Mammary epithelial cell (primary cell): ENCODE results near the gene DNAH17.

ENCODE experiments used
- EZH2 ChIP-seq: IDR thresholded peaks from 2 replicates; pipeline ENCODE4 v1.6.1; 2012; ENCODE audit warnings: low read length, inconsistent platforms, borderline replicate concordance
- TF ChIP-seq, protein P1 (sequence below), 2 donors: IDR thresholded peaks in 1 of 2; conservative IDR thresholded peaks in 1 of 2; 2 replicates each; pipeline ENCODE4 v1.5.1; 2011 to 2012; ENCODE audit warnings: inconsistent platforms in 2 of 2, low read length in 2 of 2, mild to moderate bottlenecking in 2 of 2, control low read depth in 1 of 2, low read depth in 1 of 2; ENCODE audit not compliant: insufficient read depth in 1 of 2; ENCODE audit errors: extremely low read depth in 1 of 2

DNA sequence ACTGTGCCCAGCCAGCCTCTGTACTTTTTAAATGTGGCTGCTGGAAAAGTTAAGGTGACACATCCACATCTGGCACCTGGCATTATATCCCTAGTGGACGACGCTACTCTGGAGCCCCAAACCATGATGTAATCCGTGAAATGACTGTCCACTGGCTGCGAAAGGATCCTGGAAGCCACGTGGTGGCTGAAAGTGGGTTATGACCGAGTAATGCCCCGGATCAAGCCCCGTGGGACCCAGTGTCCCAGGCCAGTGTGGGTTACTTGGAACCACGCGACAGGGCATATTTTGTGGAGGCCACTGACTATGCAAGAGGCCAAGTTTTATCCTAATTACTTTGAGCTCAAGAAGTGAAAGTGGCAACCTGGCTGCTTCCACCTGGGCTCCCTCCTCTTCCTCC, 119.1 kb downstream of the DNAH17 start:
- TF ChIP-seq EZH2, result no peak
- TF ChIP-seq, protein P1, sequence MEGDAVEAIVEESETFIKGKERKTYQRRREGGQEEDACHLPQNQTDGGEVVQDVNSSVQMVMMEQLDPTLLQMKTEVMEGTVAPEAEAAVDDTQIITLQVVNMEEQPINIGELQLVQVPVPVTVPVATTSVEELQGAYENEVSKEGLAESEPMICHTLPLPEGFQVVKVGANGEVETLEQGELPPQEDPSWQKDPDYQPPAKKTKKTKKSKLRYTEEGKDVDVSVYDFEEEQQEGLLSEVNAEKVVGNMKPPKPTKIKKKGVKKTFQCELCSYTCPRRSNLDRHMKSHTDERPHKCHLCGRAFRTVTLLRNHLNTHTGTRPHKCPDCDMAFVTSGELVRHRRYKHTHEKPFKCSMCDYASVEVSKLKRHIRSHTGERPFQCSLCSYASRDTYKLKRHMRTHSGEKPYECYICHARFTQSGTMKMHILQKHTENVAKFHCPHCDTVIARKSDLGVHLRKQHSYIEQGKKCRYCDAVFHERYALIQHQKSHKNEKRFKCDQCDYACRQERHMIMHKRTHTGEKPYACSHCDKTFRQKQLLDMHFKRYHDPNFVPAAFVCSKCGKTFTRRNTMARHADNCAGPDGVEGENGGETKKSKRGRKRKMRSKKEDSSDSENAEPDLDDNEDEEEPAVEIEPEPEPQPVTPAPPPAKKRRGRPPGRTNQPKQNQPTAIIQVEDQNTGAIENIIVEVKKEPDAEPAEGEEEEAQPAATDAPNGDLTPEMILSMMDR (conservative IDR thresholded peaks at IDR 0.05 in 1 of 2, IDR thresholded peaks at IDR 0.05 in 1 of 2; ENCODE audit: extremely low read depth in 1 of 2, insufficient read depth in 1 of 2, low read depth in 1 of 2, low read length in 2 of 2), result no peak
